Muscle layer of colon (tissue), 2 donors: ENCODE results near the gene PTGER1.
"Not testable (repeated sequence)": the region's sequence is repeated elsewhere in the genome, so short reads cannot be mapped to it uniquely, and the experiment has no call there.

Experiments
- H3K27ac ChIP-seq: one replicate; pipeline ENCODE4 v1.7.0; 2013; ENCODE audit warnings: low read depth, mild to moderate bottlenecking, low read length, moderate library complexity
- H3K27me3 ChIP-seq, 2 donors: one replicate each; pipeline ENCODE4 v1.7.0; 2013; ENCODE audit warnings: low read length in 2 of 2, mild to moderate bottlenecking in 2 of 2; ENCODE audit not compliant: insufficient read depth in 2 of 2, control insufficient read depth in 1 of 2
- H3K36me3 ChIP-seq: one replicate; pipeline ENCODE4 v1.7.0; 2013; ENCODE audit warnings: mild to moderate bottlenecking, low read length; ENCODE audit not compliant: insufficient read depth
- H3K4me1 ChIP-seq: one replicate; pipeline ENCODE4 v1.7.0; 2013; ENCODE audit warnings: mild to moderate bottlenecking, low read length; ENCODE audit not compliant: insufficient read depth
- H3K4me3 ChIP-seq, 2 donors: one replicate each; pipeline ENCODE4 v1.7.0; 2013; ENCODE audit warnings: low read length in 2 of 2, low read depth in 1 of 2, mild to moderate bottlenecking in 1 of 2, moderate library complexity in 1 of 2
- H3K9ac ChIP-seq: one replicate; pipeline ENCODE4 v1.7.0; 2013; ENCODE audit warnings: low read length
- H3K9me3 ChIP-seq: one replicate; pipeline ENCODE4 v1.7.0; 2013; ENCODE audit warnings: mild to moderate bottlenecking, low read length
- donor health status: abdominal sarcoma.
- donor health status: Adenocarcinoma of cecum.

PTGER1 gene

DNA sequence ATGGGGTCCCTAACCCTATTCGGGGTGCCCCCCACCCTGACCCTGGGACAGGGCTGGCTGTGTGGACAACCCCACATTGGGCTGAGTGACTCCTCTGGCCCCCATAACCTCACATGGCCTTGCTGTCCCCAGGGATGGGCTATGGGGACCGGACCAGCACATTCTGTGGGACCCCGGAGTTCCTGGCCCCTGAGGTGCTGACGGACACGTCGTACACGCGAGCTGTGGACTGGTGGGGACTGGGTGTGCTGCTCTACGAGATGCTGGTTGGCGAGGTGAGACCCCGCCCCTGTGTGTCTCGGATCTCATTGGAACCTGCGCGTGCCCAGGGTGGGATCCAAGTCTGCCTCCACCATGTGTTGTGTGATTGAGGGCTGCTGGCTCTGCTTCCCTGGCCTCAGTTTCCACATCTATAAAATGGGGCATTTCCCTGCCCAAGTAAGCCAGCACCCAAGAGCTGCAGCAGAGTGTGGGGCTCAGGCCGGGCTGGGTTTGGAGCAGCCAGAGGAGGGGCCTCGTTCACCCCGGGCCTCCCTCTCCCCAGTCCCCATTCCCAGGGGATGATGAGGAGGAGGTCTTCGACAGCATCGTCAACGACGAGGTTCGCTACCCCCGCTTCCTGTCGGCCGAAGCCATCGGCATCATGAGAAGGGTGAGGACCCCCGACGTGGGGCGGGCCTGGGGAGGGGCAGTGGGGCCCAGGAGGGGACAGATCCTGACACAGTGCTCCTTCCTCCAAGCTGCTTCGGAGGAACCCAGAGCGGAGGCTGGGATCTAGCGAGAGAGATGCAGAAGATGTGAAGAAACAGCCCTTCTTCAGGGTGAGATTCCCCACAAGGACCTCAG, 4.9 kb downstream of the PTGER1 start:
- Histone ChIP-seq H3K9ac (no peak overlapping the region), H3K36me3 (peaks cover 45% of the 10 kb centered on the region), H3K27me3 (peaks cover 10 to 37% of the 10 kb centered on the region in 2 donors), H3K4me3 (no peak overlapping the region), H3K9me3 (no peaks in the 10 kb centered on the region), H3K4me1 (peaks cover 14% of the 10 kb centered on the region), H3K27ac (no peak overlapping the region)

DNA sequence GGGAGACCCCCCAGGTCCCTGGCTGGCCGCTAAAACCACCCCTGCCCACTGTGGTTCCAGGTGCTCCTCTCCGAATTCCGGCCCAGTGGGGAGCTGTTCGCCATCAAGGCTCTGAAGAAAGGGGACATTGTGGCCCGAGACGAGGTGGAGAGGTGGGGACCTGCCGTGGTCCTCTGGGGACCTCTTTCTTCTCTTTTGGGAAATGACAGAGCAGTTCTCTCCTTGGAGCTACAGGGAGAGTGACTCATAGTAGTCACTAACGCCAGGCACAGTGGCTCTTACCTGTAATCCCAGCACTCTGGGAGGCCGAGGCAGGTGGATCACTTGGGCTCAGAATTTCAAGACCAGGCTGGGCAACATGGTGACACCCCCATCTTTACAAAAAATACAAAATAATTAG, 7.3 kb downstream of the PTGER1 start:
- H3K4me3 ChIP-seq = no peak overlapping the region
- no peak overlapping the region for H3K27ac ChIP-seq
- peaks cover 8% of the 10 kb centered on the region for H3K4me1 ChIP-seq
- H3K27me3 ChIP-seq = peaks cover 6 to 16% of the 10 kb centered on the region in 2 donors
- H3K9me3 ChIP-seq = no peaks in the 10 kb centered on the region
- H3K9ac ChIP-seq = no peak overlapping the region
- peaks cover 65% of the 10 kb centered on the region for H3K36me3 ChIP-seq

DNA sequence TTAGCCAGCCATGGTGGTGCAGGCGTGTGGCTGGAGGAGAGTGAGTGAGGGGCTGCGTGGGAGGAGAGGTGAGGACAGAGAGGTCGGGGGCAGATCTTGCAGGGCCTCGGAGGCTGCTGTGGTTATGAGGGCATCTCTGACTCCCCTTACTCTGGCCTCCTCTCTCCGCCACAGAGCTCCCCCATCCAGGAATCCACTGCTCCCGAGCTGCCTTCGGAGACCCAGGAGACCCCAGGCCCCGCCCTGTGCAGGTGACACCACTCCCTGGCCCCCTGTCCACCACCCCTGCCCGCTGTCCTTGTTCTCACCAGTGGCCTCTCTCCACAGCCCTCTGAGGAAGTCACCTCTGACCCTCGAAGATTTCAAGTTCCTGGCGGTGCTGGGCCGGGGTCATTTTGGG, 7.8 kb downstream of the PTGER1 start:
- peaks cover 1 to 12% of the 10 kb centered on the region in 2 donors for H3K27me3 ChIP-seq
- no peaks in the 10 kb centered on the region for H3K9me3 ChIP-seq
- H3K27ac ChIP-seq = no peak overlapping the region
- peaks cover 5% of the 10 kb centered on the region for H3K4me1 ChIP-seq
- H3K36me3 ChIP-seq = peaks cover 69% of the 10 kb centered on the region
- H3K4me3 ChIP-seq = no peak overlapping the region
- no peak overlapping the region for H3K9ac ChIP-seq

DNA sequence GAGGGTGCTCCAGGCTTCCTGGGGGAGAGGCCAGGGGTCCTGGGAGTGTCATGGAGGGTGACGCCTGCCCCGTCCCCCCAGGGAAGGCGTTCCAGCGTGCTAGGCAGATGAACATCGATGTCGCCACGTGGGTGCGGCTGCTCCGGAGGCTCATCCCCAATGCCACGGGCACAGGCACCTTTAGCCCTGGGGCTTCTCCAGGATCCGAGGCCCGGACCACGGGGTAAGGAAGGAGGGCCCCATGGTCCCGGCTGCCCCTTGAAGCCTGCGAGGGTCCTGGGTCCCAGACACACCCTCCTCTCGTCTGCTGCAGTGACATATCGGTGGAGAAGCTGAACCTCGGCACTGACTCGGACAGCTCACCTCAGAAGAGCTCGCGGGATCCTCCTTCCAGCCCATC, 11.4 kb downstream of the PTGER1 start:
- Histone ChIP-seq H3K4me1 (no peaks in the 10 kb centered on the region), H3K4me3 (no peak overlapping the region), H3K27me3 (no peaks in the 10 kb centered on the region), H3K9me3 (no peaks in the 10 kb centered on the region), H3K36me3 (peaks cover 65% of the 10 kb centered on the region), H3K9ac (no peak overlapping the region), H3K27ac (no peak overlapping the region)

DNA sequence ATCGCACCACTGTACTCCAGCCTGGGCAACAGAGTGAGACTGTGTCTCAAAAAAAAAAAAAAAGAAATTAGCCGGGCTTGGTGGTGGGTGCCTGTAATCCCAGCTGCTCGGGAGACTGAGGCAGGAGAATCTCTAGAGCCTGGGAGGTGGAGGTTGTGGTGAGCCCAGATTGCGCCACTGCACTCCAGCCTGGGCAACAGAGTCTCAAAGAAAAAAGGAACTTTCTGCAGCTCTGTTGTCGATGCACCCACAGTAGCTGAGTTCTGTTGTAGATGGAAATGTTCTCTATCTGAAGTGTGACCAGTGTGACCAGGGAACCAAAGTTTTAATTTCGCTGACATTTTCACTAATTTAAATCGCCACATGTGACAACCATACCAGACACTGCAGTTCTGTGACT, 12.8 kb downstream of the PTGER1 start:
- not testable (repeated sequence) for H3K9me3 ChIP-seq, H3K27me3 ChIP-seq, H3K27ac ChIP-seq, H3K4me1 ChIP-seq, H3K4me3 ChIP-seq, H3K9ac ChIP-seq
- peaks cover 62% of the 10 kb centered on the region for H3K36me3 ChIP-seq

DNA sequence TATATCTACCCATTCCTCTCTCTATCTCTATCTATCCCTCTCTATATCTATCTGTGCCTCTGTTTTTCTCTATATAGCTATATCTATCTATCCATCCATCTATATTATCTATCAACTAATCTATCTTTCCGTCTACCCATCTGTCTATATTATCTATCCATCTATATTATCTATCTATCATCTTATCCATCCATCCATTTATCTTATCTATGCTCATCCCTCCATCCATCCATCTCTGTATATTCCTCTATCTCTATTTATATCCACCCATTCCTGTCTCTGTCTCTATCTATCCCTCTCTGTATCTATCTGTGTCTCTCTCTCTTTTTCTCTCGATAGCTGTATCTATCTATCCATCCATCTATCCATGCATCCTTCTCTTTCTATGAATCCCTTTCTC, 14.2 kb downstream of the PTGER1 start:
- no peaks in the 10 kb centered on the region for H3K27me3 ChIP-seq
- H3K9me3 ChIP-seq = no peaks in the 10 kb centered on the region
- no peak overlapping the region for H3K9ac ChIP-seq
- no peak overlapping the region for H3K4me3 ChIP-seq
- H3K36me3 ChIP-seq = peaks cover 62% of the 10 kb centered on the region
- no peaks in the 10 kb centered on the region for H3K4me1 ChIP-seq
- no peak overlapping the region for H3K27ac ChIP-seq

DNA sequence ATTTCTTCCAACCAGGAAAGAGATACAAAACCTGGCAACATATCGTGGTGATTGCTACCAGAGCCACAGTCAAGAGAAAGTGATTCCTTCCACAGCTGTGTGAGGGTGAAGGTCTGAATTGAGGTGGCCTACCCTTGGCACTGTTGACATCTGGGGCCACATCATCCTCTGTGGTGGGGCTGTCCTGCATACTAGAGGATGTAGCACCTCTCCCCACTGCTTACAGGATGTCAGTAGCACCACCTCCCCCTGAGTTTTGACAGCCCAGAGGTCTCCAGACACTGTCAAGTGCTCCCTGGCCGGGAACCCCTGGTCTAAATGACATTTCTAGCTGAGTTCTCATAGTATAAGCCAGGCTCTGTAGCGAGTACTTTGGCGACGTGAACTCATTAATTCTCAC, 15.5 kb downstream of the PTGER1 start:
- H3K4me3 ChIP-seq = no peak overlapping the region
- no peaks in the 10 kb centered on the region for H3K9me3 ChIP-seq
- H3K27ac ChIP-seq = no peak overlapping the region
- no peaks in the 10 kb centered on the region for H3K4me1 ChIP-seq
- H3K36me3 ChIP-seq = peaks cover 56% of the 10 kb centered on the region
- H3K9ac ChIP-seq = no peak overlapping the region
- H3K27me3 ChIP-seq = no peaks in the 10 kb centered on the region

DNA sequence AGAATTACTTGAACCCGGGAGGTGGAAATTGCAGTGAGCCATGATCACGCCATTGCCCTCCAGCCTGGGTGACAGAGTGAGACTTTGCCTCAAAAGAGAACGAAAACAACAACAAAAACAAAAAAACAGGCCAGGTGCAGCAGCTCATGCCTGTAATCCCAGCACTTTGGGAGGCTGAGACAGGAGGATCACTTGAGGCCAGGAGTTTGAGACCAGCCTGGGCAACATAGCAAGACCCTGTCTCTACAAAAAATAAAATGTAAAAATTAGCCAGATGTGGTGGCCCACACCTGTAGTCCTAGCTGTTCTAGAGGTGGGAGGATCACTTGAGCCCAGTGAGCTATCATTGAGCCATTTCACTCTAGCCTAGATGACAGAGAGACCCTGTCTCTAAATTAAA, 22.9 kb downstream of the PTGER1 start:
- peaks cover 55% of the 10 kb centered on the region for H3K36me3 ChIP-seq
- not testable (repeated sequence) for H3K9ac ChIP-seq, H3K27me3 ChIP-seq, H3K27ac ChIP-seq, H3K4me3 ChIP-seq, H3K9me3 ChIP-seq, H3K4me1 ChIP-seq

DNA sequence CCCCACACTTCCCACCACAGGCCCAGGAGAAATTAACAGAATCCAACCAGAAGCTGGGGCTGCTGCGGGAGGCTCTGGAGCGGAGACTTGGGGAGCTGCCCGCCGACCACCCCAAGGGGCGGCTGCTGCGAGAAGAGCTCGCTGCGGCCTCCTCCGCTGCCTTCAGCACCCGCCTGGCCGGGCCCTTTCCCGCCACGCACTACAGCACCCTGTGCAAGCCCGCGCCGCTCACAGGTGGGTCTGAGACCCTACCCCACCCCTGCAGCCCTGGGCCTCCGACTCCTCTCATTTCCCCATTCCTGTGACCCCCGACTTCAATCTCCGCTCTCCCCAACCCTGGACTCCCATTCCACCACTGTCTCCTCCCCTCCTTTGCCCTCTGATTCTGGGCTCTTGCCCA, 24.3 kb downstream of the PTGER1 start:
- Histone ChIP-seq H3K27me3 (no peaks in the 10 kb centered on the region), H3K9ac (no peak overlapping the region), H3K9me3 (no peaks in the 10 kb centered on the region), H3K4me1 (no peaks in the 10 kb centered on the region), H3K27ac (no peak overlapping the region), H3K36me3 (peaks cover 62% of the 10 kb centered on the region), H3K4me3 (no peak overlapping the region)

DNA sequence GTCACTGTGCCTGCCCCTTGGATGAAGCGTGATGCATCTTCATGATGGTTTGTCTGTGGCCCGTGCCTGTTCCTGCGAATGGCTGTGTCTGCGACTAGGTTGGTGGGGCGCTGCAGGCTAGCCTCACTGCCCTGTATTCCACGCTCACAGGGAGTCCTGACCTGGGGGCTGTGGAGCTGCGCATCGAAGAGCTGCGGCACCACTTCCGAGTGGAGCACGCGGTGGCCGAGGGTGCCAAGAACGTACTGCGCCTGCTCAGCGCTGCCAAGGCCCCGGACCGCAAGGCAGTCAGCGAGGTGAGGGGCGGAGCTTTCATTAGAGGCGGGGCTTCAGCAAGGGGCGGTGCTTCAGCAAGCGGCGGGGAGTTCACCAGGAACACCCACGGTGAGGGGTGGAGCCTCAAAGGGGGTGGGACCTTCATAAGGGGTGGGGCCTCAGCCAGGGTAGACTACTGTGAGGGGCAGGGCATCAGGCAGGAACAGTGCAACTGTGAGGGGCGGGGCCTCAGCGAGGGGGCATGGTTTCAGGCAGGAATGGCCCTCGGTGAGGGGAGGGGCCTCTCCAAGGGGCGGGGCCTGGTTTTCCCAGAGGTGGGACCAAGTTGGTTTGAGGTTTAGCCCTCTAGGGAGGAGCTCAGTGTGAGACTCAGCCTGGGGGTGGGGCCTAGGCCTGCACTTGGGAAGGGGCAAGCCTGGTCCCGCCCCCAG, 24.8 kb downstream of the PTGER1 start:
- Histone ChIP-seq H3K27me3 (no peaks in the 10 kb centered on the region), H3K4me3 (no peak overlapping the region), H3K36me3 (peaks cover 62% of the 10 kb centered on the region)

DNA sequence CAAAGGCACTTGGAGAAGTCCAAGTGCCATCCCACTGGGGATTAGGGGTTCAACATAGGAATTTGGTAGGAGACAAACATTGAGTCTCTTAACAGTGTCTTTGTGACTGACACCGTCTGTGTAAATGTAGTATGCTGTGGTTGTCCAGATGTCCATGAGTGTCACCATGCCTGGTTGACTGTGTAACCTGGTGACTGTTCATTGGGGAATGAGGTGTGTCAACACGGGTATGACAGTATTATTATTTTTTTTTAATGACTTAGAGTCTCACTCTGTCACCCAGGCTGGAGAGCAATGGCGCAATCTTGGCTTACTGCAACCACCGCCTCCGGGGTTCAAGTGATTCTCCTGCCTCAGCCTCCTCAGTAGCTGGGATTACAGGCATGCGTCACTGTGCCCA, 25.8 kb downstream of the PTGER1 start:
- Histone ChIP-seq H3K9me3 (no peaks in the 10 kb centered on the region), H3K4me1 (no peaks in the 10 kb centered on the region), H3K27me3 (no peaks in the 10 kb centered on the region), H3K27ac (no peak overlapping the region), H3K9ac (no peak overlapping the region), H3K4me3 (no peak overlapping the region), H3K36me3 (peaks cover 63% of the 10 kb centered on the region)

More for the DNA sequence above, 24.8 kb downstream of the PTGER1 start:
- no peaks in the 10 kb centered on the region for H3K4me1 ChIP-seq
- no peak overlapping the region for H3K27ac ChIP-seq
- no peaks in the 10 kb centered on the region for H3K9me3 ChIP-seq
- no peak overlapping the region for H3K9ac ChIP-seq
